ENCODE results near the gene PAXX. TPM values are rescaled to one million over a fixed set of nuclear protein-coding genes. Genes with fewer than 3 reads are reported as not detected.

PAXX gene
- total and polyA plus RNA-seq, 9 of the 15 experiments (the other 6 are each of a cell fraction or from before 2014, with no cell fraction given) = 1.2 to 175 (median 38.5) TPM

DNA sequence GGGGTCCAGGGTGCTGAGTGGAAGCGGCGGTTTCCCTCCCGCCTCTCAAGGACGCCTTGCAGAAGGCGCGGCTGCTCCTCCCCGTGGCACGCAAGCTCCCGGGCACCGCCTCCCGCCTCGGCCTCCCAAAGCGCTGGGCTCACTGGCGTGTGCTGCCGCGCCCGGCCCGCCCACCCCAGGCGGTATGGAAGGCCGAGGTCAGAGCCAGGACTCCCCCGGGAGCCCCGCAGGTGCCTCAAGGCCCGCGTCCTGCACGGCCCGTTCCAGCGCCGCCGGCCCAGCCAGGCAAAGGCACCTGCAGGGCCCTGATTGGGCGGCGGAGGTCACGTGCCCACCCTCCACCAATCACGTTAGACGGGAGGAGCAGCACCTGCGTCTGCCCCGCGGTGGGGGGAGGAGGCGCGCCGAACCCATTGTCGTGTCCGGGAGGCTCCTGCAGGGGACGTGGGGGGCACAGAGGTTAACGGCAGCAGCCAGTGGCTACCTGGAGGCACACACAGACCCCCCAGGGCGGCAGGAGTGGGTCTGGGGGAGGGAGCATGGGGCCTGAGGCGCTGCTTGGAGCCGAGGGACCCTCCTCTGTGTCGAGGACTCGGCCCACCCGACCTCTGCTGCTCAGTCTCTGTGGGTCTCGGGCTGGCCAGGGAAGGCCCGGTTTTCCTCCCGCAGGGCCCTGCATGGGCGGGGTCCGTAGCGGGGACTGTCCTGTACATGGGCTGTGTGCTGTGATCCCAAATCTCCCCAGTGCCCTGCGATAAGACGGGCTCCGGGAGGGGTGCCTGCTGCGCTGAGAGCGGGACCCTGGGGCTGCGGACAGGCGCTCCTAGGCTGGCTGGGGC lies 42.2 kb upstream of the PAXX start (continued):
- TF ChIP-seq SMAD3 (CRISPR knock-in tag; conservative IDR thresholded peaks at IDR 0.05) = no peak
- no peak for TF ChIP-seq SP2 (IDR thresholded peaks at IDR 0.05; ENCODE audit: extremely low read depth, low read depth, low read length, poor library complexity, severe bottlenecking)
- TF ChIP-seq ZNF436 (CRISPR knock-in tag; IDR thresholded peaks at IDR 0.05) = no peak
- TF ChIP-seq, protein P1, sequence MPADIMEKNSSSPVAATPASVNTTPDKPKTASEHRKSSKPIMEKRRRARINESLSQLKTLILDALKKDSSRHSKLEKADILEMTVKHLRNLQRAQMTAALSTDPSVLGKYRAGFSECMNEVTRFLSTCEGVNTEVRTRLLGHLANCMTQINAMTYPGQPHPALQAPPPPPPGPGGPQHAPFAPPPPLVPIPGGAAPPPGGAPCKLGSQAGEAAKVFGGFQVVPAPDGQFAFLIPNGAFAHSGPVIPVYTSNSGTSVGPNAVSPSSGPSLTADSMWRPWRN (IDR thresholded peaks at IDR 0.05; ENCODE audit: low read depth) = no peak
- peak; percentile 68; the same call in 1 of the 2 replicates for TF ChIP-seq ZBTB17 (CRISPR knock-in tag; IDR thresholded peaks at IDR 0.05)
- TF ChIP-seq HNRNPK (IDR thresholded peaks at IDR 0.05; ENCODE audit: low read depth, low read length, poor library complexity, severe bottlenecking) = no peak
- TF ChIP-seq ZNF311 (CRISPR knock-in tag; IDR thresholded peaks at IDR 0.05) = no peak
- TF ChIP-seq ZNF830 (CRISPR knock-in tag; IDR thresholded peaks at IDR 0.05) = no peak
- no peak for TF ChIP-seq NFE2 (IDR thresholded peaks at IDR 0.05; ENCODE audit: low read depth)
- no peak for TF ChIP-seq RFX1 (IDR thresholded peaks at IDR 0.05)
- TF ChIP-seq, protein P2, sequence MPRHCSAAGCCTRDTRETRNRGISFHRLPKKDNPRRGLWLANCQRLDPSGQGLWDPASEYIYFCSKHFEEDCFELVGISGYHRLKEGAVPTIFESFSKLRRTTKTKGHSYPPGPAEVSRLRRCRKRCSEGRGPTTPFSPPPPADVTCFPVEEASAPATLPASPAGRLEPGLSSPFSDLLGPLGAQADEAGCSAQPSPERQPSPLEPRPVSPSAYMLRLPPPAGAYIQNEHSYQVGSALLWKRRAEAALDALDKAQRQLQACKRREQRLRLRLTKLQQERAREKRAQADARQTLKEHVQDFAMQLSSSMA (CRISPR knock-in tag; IDR thresholded peaks at IDR 0.05) = no peak
- TF ChIP-seq, protein P3, sequence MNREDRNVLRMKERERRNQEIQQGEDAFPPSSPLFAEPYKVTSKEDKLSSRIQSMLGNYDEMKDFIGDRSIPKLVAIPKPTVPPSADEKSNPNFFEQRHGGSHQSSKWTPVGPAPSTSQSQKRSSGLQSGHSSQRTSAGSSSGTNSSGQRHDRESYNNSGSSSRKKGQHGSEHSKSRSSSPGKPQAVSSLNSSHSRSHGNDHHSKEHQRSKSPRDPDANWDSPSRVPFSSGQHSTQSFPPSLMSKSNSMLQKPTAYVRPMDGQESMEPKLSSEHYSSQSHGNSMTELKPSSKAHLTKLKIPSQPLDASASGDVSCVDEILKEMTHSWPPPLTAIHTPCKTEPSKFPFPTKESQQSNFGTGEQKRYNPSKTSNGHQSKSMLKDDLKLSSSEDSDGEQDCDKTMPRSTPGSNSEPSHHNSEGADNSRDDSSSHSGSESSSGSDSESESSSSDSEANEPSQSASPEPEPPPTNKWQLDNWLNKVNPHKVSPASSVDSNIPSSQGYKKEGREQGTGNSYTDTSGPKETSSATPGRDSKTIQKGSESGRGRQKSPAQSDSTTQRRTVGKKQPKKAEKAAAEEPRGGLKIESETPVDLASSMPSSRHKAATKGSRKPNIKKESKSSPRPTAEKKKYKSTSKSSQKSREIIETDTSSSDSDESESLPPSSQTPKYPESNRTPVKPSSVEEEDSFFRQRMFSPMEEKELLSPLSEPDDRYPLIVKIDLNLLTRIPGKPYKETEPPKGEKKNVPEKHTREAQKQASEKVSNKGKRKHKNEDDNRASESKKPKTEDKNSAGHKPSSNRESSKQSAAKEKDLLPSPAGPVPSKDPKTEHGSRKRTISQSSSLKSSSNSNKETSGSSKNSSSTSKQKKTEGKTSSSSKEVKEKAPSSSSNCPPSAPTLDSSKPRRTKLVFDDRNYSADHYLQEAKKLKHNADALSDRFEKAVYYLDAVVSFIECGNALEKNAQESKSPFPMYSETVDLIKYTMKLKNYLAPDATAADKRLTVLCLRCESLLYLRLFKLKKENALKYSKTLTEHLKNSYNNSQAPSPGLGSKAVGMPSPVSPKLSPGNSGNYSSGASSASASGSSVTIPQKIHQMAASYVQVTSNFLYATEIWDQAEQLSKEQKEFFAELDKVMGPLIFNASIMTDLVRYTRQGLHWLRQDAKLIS (CRISPR knock-in tag; IDR thresholded peaks at IDR 0.05) = no peak
- TF ChIP-seq, protein P4, sequence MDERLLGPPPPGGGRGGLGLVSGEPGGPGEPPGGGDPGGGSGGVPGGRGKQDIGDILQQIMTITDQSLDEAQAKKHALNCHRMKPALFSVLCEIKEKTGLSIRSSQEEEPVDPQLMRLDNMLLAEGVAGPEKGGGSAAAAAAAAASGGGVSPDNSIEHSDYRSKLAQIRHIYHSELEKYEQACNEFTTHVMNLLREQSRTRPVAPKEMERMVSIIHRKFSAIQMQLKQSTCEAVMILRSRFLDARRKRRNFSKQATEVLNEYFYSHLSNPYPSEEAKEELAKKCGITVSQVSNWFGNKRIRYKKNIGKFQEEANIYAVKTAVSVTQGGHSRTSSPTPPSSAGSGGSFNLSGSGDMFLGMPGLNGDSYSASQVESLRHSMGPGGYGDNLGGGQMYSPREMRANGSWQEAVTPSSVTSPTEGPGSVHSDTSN (CRISPR knock-in tag; IDR thresholded peaks at IDR 0.05; ENCODE audit: low read depth) = no peak
- TF ChIP-seq, protein P4 (tag; conservative IDR thresholded peaks at IDR 0.05; ENCODE audit: low read depth) = no peak
- TF ChIP-seq PCBP1 (IDR thresholded peaks at IDR 0.05; ENCODE audit: low read depth, low read length, poor library complexity, severe bottlenecking) = no peak
- TF ChIP-seq ZNF224 (CRISPR knock-in tag; IDR thresholded peaks at IDR 0.05) = no peak
- no peak for TF ChIP-seq ARNT (IDR thresholded peaks at IDR 0.05)
- TF ChIP-seq FOXM1 (IDR thresholded peaks at IDR 0.05; ENCODE audit: low read depth) = no peak
- no peak for TF ChIP-seq FOXM1 (CRISPR knock-in tag; IDR thresholded peaks at IDR 0.05; ENCODE audit: low read depth)
- TF ChIP-seq TEAD1 (CRISPR knock-in tag; IDR thresholded peaks at IDR 0.05) = 0 out of 4 replicates have a peak, but pooled peaks of 1 of the 2 experiments have one; percentile 28

All from K562 (cell line).